ENCODE data around the gene IQGAP3. TPM values are rescaled to one million over a fixed set of nuclear protein-coding genes. Genes with fewer than 3 reads are reported as not detected.
"Not testable (repeated sequence)": the region's sequence is repeated elsewhere in the genome, so short reads cannot be mapped to it uniquely, and the experiment has no call there.

IQGAP3 gene
- total RNA-seq, 2 donors from 2014 or later = 0.52 TPM; not detected in 1

DNA sequence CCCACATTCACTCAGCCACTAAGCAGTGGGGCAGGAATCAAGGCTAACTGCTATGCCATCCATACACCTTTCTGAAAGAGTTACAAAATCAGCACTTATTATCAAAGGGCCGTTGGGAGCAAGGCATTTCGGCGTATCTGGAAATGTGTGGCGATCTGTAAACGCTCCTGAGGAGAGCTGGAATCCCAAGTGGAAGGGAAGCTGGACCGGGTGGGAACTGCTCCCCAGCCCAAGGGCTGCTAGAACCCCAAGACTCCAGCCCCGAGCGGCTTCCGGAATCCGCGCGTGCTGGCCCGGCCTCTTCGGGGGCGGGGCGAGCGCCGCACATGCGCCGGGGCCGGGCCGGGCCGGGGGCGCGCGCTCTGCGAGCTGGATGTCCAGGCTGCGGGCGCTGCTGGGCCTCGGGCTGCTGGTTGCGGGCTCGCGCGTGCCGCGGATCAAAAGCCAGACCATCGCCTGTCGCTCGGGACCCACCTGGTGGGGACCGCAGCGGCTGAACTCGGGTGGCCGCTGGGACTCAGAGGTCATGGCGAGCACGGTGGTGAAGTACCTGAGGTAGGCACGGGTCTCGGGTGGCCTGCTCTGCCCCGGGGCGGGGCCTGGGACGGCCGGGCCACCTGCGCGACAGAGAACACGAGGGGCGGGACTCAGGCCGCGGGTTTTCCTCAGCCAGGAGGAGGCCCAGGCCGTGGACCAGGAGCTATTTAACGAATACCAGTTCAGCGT lies 19.2 kb upstream of the IQGAP3 start, which contains the start of gene NAXE:
NAXE (plus strand) TSS at position 345 of the 726 bp plus-strand sequence; CDS start at position 374, 29 bp downstream.
- intact Hi-C loops (cut with DNase I) = no loop called here
- 0% methylated on average over 1 to 46 of the region's 60 CpGs for WGBS, 2 donors

DNA sequence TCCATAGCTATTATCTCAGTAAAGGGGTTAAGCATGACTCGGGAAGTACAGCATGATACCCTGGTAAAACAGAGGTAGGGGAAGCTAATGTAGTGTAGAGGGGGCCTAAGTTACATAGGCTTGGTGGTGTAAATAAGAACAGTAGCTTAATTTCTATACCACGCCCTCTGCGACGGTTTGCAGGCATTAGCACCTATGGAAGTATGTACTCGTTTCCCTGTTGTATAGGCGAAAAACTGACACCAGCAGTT lies 18.7 kb upstream of the IQGAP3 start:
- ATAC-seq = no peak
- 15 to 18% methylated on average over 6 of the region's 6 CpGs for WGBS, 2 donors

More for the DNA sequence above, 19.2 kb upstream of the IQGAP3 start, which contains the start of gene NAXE:
- peaks cover 16% of the 10 kb centered on the region for H3K4me1 ChIP-seq
- H3K27ac ChIP-seq = peak within 1 kb of the TSS; percentile 76 to 86 (median 80)
- no peaks in the 10 kb centered on the region for H3K27me3 ChIP-seq
- peaks cover 0 to 2% of the 10 kb centered on the region in 2 donors for H3K36me3 ChIP-seq (replicated peaks in 1 of 2; ENCODE audit: insufficient read depth in 1 of 2, low read depth in 2 of 2)
- peak; percentile 71 to 79 (median 74) for DNase-seq
- TF ChIP-seq POLR2A (IDR thresholded peaks at IDR 0.05) = peak; percentile 50 to 85 (median 80)
- TF ChIP-seq, protein P1, sequence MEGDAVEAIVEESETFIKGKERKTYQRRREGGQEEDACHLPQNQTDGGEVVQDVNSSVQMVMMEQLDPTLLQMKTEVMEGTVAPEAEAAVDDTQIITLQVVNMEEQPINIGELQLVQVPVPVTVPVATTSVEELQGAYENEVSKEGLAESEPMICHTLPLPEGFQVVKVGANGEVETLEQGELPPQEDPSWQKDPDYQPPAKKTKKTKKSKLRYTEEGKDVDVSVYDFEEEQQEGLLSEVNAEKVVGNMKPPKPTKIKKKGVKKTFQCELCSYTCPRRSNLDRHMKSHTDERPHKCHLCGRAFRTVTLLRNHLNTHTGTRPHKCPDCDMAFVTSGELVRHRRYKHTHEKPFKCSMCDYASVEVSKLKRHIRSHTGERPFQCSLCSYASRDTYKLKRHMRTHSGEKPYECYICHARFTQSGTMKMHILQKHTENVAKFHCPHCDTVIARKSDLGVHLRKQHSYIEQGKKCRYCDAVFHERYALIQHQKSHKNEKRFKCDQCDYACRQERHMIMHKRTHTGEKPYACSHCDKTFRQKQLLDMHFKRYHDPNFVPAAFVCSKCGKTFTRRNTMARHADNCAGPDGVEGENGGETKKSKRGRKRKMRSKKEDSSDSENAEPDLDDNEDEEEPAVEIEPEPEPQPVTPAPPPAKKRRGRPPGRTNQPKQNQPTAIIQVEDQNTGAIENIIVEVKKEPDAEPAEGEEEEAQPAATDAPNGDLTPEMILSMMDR (IDR thresholded peaks at IDR 0.05) = no peak
- no peaks in the 10 kb centered on the region for H3K9me3 ChIP-seq
- peak within 1 kb of the TSS; percentile 34 to 82 for H3K4me3 ChIP-seq
- peak; percentile 96 for ATAC-seq

DNA sequence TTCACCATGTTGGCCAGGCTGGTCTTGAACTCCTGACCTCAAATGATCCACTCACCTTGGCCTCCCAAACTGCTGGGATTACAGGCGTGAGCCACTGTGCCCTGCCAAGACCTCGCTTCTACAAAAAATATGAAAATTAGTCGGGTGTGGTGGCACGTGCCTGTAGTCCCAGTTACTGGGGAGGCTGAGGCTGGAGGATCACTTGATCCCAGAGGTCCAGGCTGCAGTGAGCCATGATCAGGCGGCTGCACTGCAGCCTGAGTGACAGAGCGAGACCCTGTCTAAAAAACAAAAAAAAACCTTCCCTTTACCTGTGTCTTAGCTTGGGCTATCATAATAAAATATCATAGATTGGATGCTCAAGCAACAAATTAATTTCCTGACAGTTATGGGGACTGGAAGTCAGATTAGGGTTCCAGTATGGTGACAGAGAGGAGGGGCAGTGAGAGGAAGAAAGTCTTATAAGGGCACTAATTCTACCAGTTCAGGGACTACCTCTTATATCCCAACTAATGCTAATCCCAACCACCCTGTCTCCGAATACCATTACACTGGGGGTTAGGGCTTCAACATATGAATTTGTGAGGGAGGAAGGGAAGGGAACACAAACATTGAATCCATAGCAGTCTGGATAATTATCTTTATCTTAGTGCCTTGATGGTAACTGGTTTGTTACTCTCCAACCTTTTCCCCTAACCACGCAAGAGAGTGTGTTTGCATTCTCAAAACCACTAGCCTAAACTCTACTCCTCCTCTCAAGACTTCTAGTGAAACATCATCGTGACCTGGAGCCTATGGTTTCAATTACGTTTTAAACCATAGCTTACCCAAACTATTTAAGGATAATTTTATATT lies 18.2 kb upstream of the IQGAP3 start:
- peak overlapping the region; percentile 76 to 86 (median 80) for H3K27ac ChIP-seq

More for the DNA sequence above, 18.7 kb upstream of the IQGAP3 start:
- peaks cover 16% of the 10 kb centered on the region for H3K4me1 ChIP-seq
- DNase-seq = no peak
- H3K27ac ChIP-seq = peak overlapping the region; percentile 76 to 86 (median 80)
- no peaks in the 10 kb centered on the region for H3K9me3 ChIP-seq
- TF ChIP-seq POLR2A (IDR thresholded peaks at IDR 0.05) = no peak
- TF ChIP-seq, protein P1 (IDR thresholded peaks at IDR 0.05) = no peak
- no peak overlapping the region for H3K4me3 ChIP-seq
- H3K36me3 ChIP-seq (replicated peaks in 1 of 2; ENCODE audit: insufficient read depth in 1 of 2, low read depth in 2 of 2) = peaks cover 0 to 2% of the 10 kb centered on the region in 2 donors
- no peaks in the 10 kb centered on the region for H3K27me3 ChIP-seq
- intact Hi-C loops (cut with DNase I) = no loop called here

DNA sequence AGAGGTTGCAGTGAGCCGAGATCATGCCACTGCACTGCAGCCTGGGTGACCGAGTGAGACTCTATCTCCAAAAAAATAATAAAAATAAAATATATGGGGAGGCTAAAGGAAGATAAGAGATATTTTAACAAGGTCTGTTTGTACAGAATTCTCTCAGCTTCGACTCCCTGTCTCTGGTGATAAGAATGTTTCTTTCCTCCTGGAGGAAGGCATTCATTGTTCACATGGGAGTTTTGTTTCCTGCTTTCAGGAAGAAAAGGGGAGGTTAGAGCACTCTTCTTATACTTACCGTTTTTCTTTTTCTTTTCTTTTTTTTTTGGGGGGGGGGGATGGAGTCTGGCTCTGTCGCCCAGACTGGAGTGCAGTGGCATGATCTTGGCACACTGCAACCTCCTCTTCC lies 17.2 kb upstream of the IQGAP3 start:
- H3K36me3 ChIP-seq (replicated peaks in 1 of 2; ENCODE audit: insufficient read depth in 1 of 2, low read depth in 2 of 2) = no peaks in the 10 kb centered on the region
- intact Hi-C loops (cut with DNase I) = loop anchor here (10.0 kb wide), 1 partner anchor 135 kb away; no protein-coding TSS in a partner anchor
- 65 to 70% methylated on average over 5 of the region's 5 CpGs for WGBS, 2 donors
- H3K27me3 ChIP-seq = no peaks in the 10 kb centered on the region
- no peak for TF ChIP-seq POLR2A (IDR thresholded peaks at IDR 0.05)
- TF ChIP-seq, protein P1 (IDR thresholded peaks at IDR 0.05) = no peak
- no peak overlapping the region for H3K4me3 ChIP-seq
- no peak overlapping the region for H3K27ac ChIP-seq
- DNase-seq (no peak), ATAC-seq (no peak)
- no peaks in the 10 kb centered on the region for H3K9me3 ChIP-seq
- peaks cover 16% of the 10 kb centered on the region for H3K4me1 ChIP-seq

More for the DNA sequence above, 18.2 kb upstream of the IQGAP3 start:
- H3K4me1 ChIP-seq = peaks cover 16% of the 10 kb centered on the region
- no peak for DNase-seq
- 85 to 86% methylated on average over 10 of the region's 10 CpGs for WGBS, 2 donors
- no peaks in the 10 kb centered on the region for H3K27me3 ChIP-seq
- H3K9me3 ChIP-seq = no peaks in the 10 kb centered on the region
- TF ChIP-seq, protein P1 (IDR thresholded peaks at IDR 0.05) = no peak
- no peak for TF ChIP-seq POLR2A (IDR thresholded peaks at IDR 0.05)
- no peak overlapping the region for H3K4me3 ChIP-seq
- ATAC-seq = no peak
- intact Hi-C loops (cut with DNase I) = no loop called here
- no peaks in the 10 kb centered on the region for H3K36me3 ChIP-seq (replicated peaks in 1 of 2; ENCODE audit: insufficient read depth in 1 of 2, low read depth in 2 of 2)

DNA sequence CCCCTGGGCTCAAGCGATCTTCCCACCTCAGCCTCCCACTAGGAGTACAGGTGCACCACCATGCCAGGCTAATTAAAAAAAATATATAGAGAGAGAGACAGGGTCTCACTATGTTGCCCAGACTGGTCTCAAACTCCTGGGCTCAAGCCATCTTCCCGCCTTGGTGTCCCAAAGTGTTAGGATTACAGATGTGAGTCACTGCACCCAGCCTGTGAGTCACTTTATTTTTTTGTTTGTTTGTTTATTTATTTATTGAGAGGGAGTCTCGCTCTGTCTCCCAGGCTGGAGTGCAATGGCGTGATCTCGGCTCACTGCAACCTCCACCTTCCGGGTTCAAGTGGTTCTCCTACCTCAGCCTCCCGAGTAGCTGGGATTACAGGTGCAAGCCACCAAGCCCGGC lies 15.6 kb upstream of the IQGAP3 start:
- intact Hi-C loops (cut with DNase I) = loop anchor here (10.0 kb wide), 1 partner anchor 133 kb away; no protein-coding TSS in a partner anchor
- H3K4me1 ChIP-seq = peaks cover 16% of the 10 kb centered on the region
- H3K36me3 ChIP-seq (replicated peaks in 1 of 2; ENCODE audit: insufficient read depth in 1 of 2, low read depth in 2 of 2); ATAC-seq; DNase-seq; H3K27ac ChIP-seq; H3K27me3 ChIP-seq; H3K9me3 ChIP-seq; H3K4me3 ChIP-seq: not testable (repeated sequence)
- WGBS, 2 donors = 76 to 85% methylated on average over 8 of the region's 8 CpGs

All from body of pancreas (tissue), 4 donors.